ENCODE data around the gene TSPAN14.

DNA sequence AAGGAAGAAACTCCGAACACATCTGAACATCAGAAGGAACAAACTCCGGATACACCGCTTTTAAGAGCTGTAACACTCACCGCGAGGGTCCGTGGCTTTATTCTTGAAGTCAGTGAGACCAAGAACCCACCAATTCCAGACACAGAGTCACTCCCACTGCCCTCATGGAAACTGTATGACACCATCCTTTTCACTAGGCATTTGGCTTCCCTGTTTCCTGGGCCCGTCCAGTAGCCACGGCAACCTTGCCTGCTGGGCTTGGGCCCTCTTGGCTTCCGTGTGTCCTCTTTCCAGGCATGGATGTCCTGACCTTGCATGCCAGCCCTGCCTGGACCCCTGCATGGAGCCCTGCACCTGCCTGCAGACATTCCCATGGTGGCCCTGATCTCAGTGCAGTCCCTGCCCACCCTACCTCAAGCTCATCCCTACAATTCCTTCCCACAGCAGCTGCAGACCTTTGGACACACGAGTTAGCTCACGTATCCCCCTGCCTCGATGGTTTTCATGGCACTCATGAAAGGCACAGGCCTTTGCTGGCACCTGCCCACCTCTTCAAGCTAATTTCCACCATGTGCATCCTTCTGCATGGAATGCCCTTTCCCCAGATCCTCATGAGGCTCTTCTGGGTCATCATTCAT lies 90.3 kb downstream of the TSPAN14 start:
- TF ChIP-seq, protein P1, sequence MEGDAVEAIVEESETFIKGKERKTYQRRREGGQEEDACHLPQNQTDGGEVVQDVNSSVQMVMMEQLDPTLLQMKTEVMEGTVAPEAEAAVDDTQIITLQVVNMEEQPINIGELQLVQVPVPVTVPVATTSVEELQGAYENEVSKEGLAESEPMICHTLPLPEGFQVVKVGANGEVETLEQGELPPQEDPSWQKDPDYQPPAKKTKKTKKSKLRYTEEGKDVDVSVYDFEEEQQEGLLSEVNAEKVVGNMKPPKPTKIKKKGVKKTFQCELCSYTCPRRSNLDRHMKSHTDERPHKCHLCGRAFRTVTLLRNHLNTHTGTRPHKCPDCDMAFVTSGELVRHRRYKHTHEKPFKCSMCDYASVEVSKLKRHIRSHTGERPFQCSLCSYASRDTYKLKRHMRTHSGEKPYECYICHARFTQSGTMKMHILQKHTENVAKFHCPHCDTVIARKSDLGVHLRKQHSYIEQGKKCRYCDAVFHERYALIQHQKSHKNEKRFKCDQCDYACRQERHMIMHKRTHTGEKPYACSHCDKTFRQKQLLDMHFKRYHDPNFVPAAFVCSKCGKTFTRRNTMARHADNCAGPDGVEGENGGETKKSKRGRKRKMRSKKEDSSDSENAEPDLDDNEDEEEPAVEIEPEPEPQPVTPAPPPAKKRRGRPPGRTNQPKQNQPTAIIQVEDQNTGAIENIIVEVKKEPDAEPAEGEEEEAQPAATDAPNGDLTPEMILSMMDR (IDR thresholded peaks at IDR 0.05), result no peak
- no peak for TF ChIP-seq POLR2A (IDR thresholded peaks at IDR 0.05)

Data from lower leg skin (tissue), 3 donors.